NT2/D1 (cell line): Measurements from ENCODE around the gene SRP19.

Source experiments
- SUZ12 ChIP-seq: IDR thresholded peaks from 2 replicates; pipeline ENCODE4 v1.6.1; 2011; ENCODE audit not compliant: insufficient read length, insufficient read depth; ENCODE audit errors: extremely low read depth
- YY1 ChIP-seq: IDR thresholded peaks from 2 replicates; pipeline ENCODE4 v1.6.1; 2011; ENCODE audit not compliant: insufficient read length, insufficient read depth
- ZNF274 ChIP-seq: IDR thresholded peaks from 2 replicates; pipeline ENCODE4 v1.6.1; 2011; ENCODE audit warnings: mild to moderate bottlenecking, low read depth, low read length

- TF ChIP-seq YY1 (no peak), ZNF274 (no peak), SUZ12 (no peak)
Observed at GRCh38 chr5:112823181-112823580, 37.9 kb upstream of the SRP19 start.
